ENCODE data around the gene OBSCN.

Gene OBSCN

GRCh38 chr1:228365271-228366061 lies 157.6 kb downstream of the OBSCN start:
- H3K4me1 Mint-ChIP-seq = peaks cover 8% of the 10 kb centered on the region
- TF ChIP-seq CTCF (IDR thresholded peaks at IDR 0.05) = no peak
- no peak overlapping the region for H3K4me3 Mint-ChIP-seq
- no peaks in the 10 kb centered on the region for H3K36me3 Mint-ChIP-seq (ENCODE audit: low read depth)
- no peak for DNase-seq
- H3K27me3 Mint-ChIP-seq (ENCODE audit: low read depth, poor library complexity) = no peaks in the 10 kb centered on the region
- H3K27ac Mint-ChIP-seq = no peak overlapping the region
- H3K9me3 Mint-ChIP-seq = no peaks in the 10 kb centered on the region

- H3K36me3 Mint-ChIP-seq (ENCODE audit: low read depth) = no peaks in the 10 kb centered on the region
- TF ChIP-seq CTCF (IDR thresholded peaks at IDR 0.05) = no peak
- no peak overlapping the region for H3K27ac Mint-ChIP-seq
- no peak overlapping the region for H3K4me3 Mint-ChIP-seq
- no peaks in the 10 kb centered on the region for H3K9me3 Mint-ChIP-seq
- H3K4me1 Mint-ChIP-seq = peaks cover 8% of the 10 kb centered on the region
- H3K27me3 Mint-ChIP-seq (ENCODE audit: low read depth, poor library complexity) = no peaks in the 10 kb centered on the region
- no peak for DNase-seq
These were observed 158.4 kb downstream of the OBSCN start for GRCh38 chr1:228366062-228366865.

DNA sequence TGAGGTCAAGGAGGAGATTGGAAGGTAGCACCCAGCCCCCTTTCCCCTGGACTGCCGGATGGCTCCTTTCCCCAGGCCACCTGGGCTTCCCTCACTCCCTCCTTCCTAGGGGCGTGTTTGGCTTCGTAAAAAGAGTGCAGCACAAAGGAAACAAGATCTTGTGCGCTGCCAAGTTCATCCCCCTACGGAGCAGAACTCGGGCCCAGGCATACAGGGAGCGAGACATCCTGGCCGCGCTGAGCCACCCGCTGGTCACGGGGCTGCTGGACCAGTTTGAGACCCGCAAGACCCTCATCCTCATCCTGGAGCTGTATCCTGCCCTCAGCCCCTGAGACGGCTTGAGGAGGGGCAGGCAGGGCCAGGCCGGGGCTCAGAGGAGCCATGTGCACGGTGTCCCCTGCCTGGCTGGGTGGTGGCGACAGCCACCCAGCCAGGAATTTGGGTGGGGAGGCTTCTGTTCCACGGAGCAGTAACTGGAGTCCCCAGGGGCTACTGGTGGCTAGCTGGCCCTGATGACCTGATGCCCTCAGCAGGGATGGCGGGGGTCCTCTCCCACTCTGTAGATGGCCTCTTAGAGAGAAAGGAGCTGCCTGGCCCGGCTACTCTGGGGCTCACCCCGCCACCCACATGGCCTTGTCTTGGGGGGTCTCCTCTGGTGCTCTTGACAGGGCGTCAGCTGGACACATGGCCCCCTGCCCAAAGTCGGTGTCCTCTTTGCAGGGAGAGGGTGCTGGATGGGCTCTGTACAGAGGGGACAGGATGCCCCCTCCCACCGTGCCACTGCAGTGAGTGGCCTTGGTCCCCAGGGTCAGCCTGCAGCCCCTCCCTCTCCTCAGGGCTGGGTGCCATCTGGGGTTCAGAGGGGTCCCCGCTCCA lies 159.3 kb downstream of the OBSCN start:
- H3K9me3 Mint-ChIP-seq = no peaks in the 10 kb centered on the region
- no peak for TF ChIP-seq CTCF (IDR thresholded peaks at IDR 0.05)
- peaks cover 8% of the 10 kb centered on the region for H3K4me1 Mint-ChIP-seq
- H3K27me3 Mint-ChIP-seq (ENCODE audit: low read depth, poor library complexity) = no peaks in the 10 kb centered on the region
- H3K36me3 Mint-ChIP-seq (ENCODE audit: low read depth) = no peaks in the 10 kb centered on the region
- H3K4me3 Mint-ChIP-seq = no peak overlapping the region
- no peak overlapping the region for H3K27ac Mint-ChIP-seq
- DNase-seq = no peak

- Mint-ChIP-seq H3K36me3 (ENCODE audit: low read depth) (no peaks in the 10 kb centered on the region), H3K27ac (no peak overlapping the region), H3K27me3 (ENCODE audit: low read depth, poor library complexity) (no peaks in the 10 kb centered on the region), H3K4me1 (peaks cover 8% of the 10 kb centered on the region), H3K4me3 (no peak overlapping the region), H3K9me3 (no peaks in the 10 kb centered on the region)
- DNase-seq = no peak
- no peak for TF ChIP-seq CTCF (IDR thresholded peaks at IDR 0.05)
These were observed 160.3 kb downstream of the OBSCN start for GRCh38 chr1:228367798-228368791.
